H9 (cell line): ENCODE measurements around the gene SCYGR4. TPM values are rescaled to one million over a fixed set of nuclear protein-coding genes. Genes with fewer than 3 reads are reported as not detected.

Experiments
- DNase-seq: peaks from one replicate; pipeline ENCODE4 v3.0.0-alpha.2; 2017
- H2AFZ ChIP-seq: one replicate; pipeline ENCODE4 v1.6.1; 2013; ENCODE audit warnings: mild to moderate bottlenecking, low read length, control low read depth, moderate library complexity
- H2AK5ac ChIP-seq: 2 replicates; pipeline ENCODE4 v1.6.1; 2013; ENCODE audit warnings: low read length, control low read depth, mixed read lengths; ENCODE audit not compliant: insufficient read length
- H2BK120ac ChIP-seq: one replicate; pipeline ENCODE4 v1.6.1; 2013; ENCODE audit warnings: low read depth, mild to moderate bottlenecking, low read length, control low read depth, inconsistent platforms; ENCODE audit not compliant: poor library complexity, severe bottlenecking
- H2BK12ac ChIP-seq: 2 replicates; pipeline ENCODE4 v1.6.1; 2013; ENCODE audit warnings: low read length, control low read depth, mixed read lengths, low read depth; ENCODE audit not compliant: insufficient read length
- H2BK15ac ChIP-seq: 2 replicates; pipeline ENCODE4 v1.6.1; 2013; ENCODE audit warnings: low read depth, low read length, control low read depth
- H2BK20ac ChIP-seq: one replicate; pipeline ENCODE4 v1.6.1; 2013; ENCODE audit warnings: low read depth, mild to moderate bottlenecking, low read length, control low read depth, inconsistent platforms; ENCODE audit not compliant: poor library complexity, severe bottlenecking
- H2BK5ac ChIP-seq: 2 replicates; pipeline ENCODE4 v1.6.1; 2013; ENCODE audit warnings: low read length, control low read depth, mixed read lengths; ENCODE audit not compliant: insufficient read length
- H3K14ac ChIP-seq: 2 replicates; pipeline ENCODE4 v1.6.1; 2013; ENCODE audit warnings: low read length, control low read depth; ENCODE audit not compliant: insufficient read depth
- H3K18ac ChIP-seq: 2 replicates; pipeline ENCODE4 v1.6.1; 2013; ENCODE audit warnings: low read depth, mild to moderate bottlenecking, mixed read lengths, low read length, control low read depth; ENCODE audit not compliant: insufficient read length
- H3K23ac ChIP-seq: 2 replicates; pipeline ENCODE4 v1.6.1; 2013; ENCODE audit warnings: low read length, control low read depth, mixed read lengths, low read depth; ENCODE audit not compliant: insufficient read length
- H3K23me2 ChIP-seq: 2 replicates; pipeline ENCODE4 v1.6.1; 2013; ENCODE audit warnings: low read depth, mild to moderate bottlenecking, mixed read lengths, low read length, control low read depth; ENCODE audit not compliant: insufficient read length, poor library complexity, severe bottlenecking
- H3K27ac ChIP-seq: 2 replicates; pipeline ENCODE4 v1.5.1; 2013; ENCODE audit warnings: low read length, control low read depth, mixed read lengths, low read depth; ENCODE audit not compliant: insufficient read length
- H3K27me3 ChIP-seq: 2 replicates; pipeline ENCODE4 v1.6.1; 2013; ENCODE audit warnings: low read length, control low read depth, inconsistent platforms; ENCODE audit not compliant: insufficient read depth
- H3K4ac ChIP-seq: 2 replicates; pipeline ENCODE4 v1.6.1; 2013; ENCODE audit warnings: low read depth, mild to moderate bottlenecking, control low read depth, inconsistent platforms, low read length, moderate library complexity
- H3K4me1 ChIP-seq: 2 replicates; pipeline ENCODE4 v1.6.1; 2013; ENCODE audit warnings: low read length, control low read depth, inconsistent platforms; ENCODE audit not compliant: insufficient read depth
- H3K4me2 ChIP-seq: 2 replicates; pipeline ENCODE4 v1.6.1; 2013; ENCODE audit warnings: low read length, control low read depth, mixed read lengths; ENCODE audit not compliant: insufficient read length, insufficient read depth
- H3K56ac ChIP-seq: 2 replicates; pipeline ENCODE4 v1.6.1; 2013; ENCODE audit warnings: low read depth, mild to moderate bottlenecking, mixed read lengths, low read length, control low read depth; ENCODE audit not compliant: insufficient read length
- H3K79me1 ChIP-seq: 2 replicates; pipeline ENCODE4 v1.6.1; 2013; ENCODE audit warnings: low read depth, mild to moderate bottlenecking, moderate library complexity, low read length, control low read depth, inconsistent platforms; ENCODE audit not compliant: insufficient read depth, poor library complexity, severe bottlenecking
- H3K79me2 ChIP-seq: 2 replicates; pipeline ENCODE4 v1.6.1; 2013; ENCODE audit warnings: low read length, control low read depth, inconsistent platforms; ENCODE audit not compliant: insufficient read depth
- H3K9ac ChIP-seq: 2 replicates; pipeline ENCODE4 v1.6.1; 2013; ENCODE audit warnings: low read length, control low read depth, mixed read lengths; ENCODE audit not compliant: insufficient read length; ENCODE audit errors: extremely low read depth
- H3K9me3 ChIP-seq: one replicate; pipeline ENCODE4 v1.6.1; 2013; ENCODE audit warnings: low read depth, low read length, inconsistent platforms; ENCODE audit not compliant: control insufficient read depth
- H3T11ph ChIP-seq: one replicate; pipeline ENCODE4 v1.6.1; 2013; ENCODE audit warnings: mild to moderate bottlenecking, low read length, control low read depth, inconsistent platforms
- H4K20me1 ChIP-seq: one replicate; pipeline ENCODE4 v1.6.1; 2013; ENCODE audit not compliant: control insufficient read depth, insufficient read length, insufficient read depth
- H4K5ac ChIP-seq: 2 replicates; pipeline ENCODE4 v1.6.1; 2013; ENCODE audit warnings: low read depth, mild to moderate bottlenecking, mixed read lengths, low read length, control low read depth; ENCODE audit not compliant: insufficient read length
- H4K8ac ChIP-seq: replicated peaks from 2 replicates; pipeline ENCODE4 v1.6.1; 2013; ENCODE audit warnings: low read length, control low read depth, mixed read lengths, low read depth; ENCODE audit not compliant: insufficient read length
- H4K91ac ChIP-seq: 2 replicates; pipeline ENCODE4 v1.6.1; 2013; ENCODE audit warnings: low read depth, mild to moderate bottlenecking, moderate library complexity, mixed read lengths, low read length, control low read depth; ENCODE audit not compliant: insufficient read length
- H3K27ac Mint-ChIP-seq, 3 experiments: 2 replicates in 2 of 3; 3 replicates in 1 of 3; pipeline ENCODE4 v1.8.0; 2020 to 2021; ENCODE audit warnings: mixed read lengths in 3 of 3, mild to moderate bottlenecking in 1 of 3, moderate library complexity in 1 of 3
- H3K27me3 Mint-ChIP-seq: 2 replicates; pipeline ENCODE4 v1.8.0; 2021; ENCODE audit warnings: low read depth, mild to moderate bottlenecking, moderate library complexity, mixed read lengths
- H3K36me3 Mint-ChIP-seq, 3 experiments: 2 replicates in 2 of 3; 3 replicates in 1 of 3; pipeline ENCODE4 v1.8.0; 2020 to 2021; ENCODE audit warnings: low read depth in 3 of 3, mixed read lengths in 3 of 3; ENCODE audit not compliant: insufficient read depth in 1 of 3
- H3K4me1 Mint-ChIP-seq, 2 experiments: 2 replicates each; pipeline ENCODE4 v1.8.0; 2020; ENCODE audit warnings: mixed read lengths in 2 of 2
- H3K4me3 Mint-ChIP-seq, 2 experiments: 2 replicates in 1 of 2; 3 replicates in 1 of 2; pipeline ENCODE4 v1.8.0; 2020 to 2021; ENCODE audit warnings: mild to moderate bottlenecking in 2 of 2, mixed read lengths in 2 of 2, moderate library complexity in 1 of 2
- H3K9me3 Mint-ChIP-seq, 2 experiments: 2 replicates in 1 of 2; 3 replicates in 1 of 2; pipeline ENCODE4 v1.8.0; 2020; ENCODE audit warnings: mild to moderate bottlenecking in 2 of 2, mixed read lengths in 2 of 2, moderate library complexity in 1 of 2
- WGBS: extraction: QIAGEN DNeasy Blood & Tissue Kit; methylation state at CpG from one replicate; pipeline ENCODE4 v1.1.7; 2013; ENCODE audit warnings: missing lambda C conversion rate, low lambda C conversion rate, mixed read lengths; ENCODE audit not compliant: insufficient read length; ENCODE audit errors: extremely low coverage; 5-methylcytosine and 5-hydroxymethylcytosine counted together
- total RNA-seq: library from RNA; stranded (reverse); gene quantifications from 2 replicates; pipeline ENCODE4 v1.2.1, GENCODE V29; 2021
- TF ChIP-seq, protein P1 (sequence below): fragments of 200-600 bp; sonication (generic); conservative IDR thresholded peaks from 3 replicates; pipeline ENCODE4 v1.8.0; 2021; ENCODE audit warnings: antibody characterized with exemption, mild to moderate bottlenecking

Gene SCYGR4
- total RNA-seq, 1 experiment from 2014 or later: not detected

DNA sequence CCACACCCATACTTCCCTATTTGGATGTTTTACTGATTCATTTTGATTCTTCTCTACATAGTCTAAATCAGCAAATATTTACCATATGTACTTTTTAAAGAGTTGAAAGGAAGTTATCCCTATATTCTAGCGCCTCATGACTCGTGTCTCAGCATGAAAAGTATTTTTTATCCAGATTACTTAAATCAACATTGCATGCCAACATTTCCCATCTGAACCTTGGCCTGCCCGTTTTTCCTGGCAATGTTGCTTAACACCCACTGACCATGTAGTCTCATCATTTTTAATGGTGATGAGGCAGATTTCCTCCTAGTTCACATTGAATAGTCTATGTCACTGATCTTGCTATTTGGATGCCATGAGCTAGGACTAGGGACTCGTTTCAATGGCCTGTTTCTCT, 36.1 kb downstream of the SCYGR4 start:
- Histone ChIP-seq H3K9ac (no peak overlapping the region), H3K23ac (no peak overlapping the region), H4K5ac (no peak overlapping the region), H2BK5ac (no peak overlapping the region), H3K23me2 (no peaks in the 10 kb centered on the region), H2BK20ac (no peak overlapping the region), H4K20me1 (no peaks in the 10 kb centered on the region), H3T11ph (no peak overlapping the region), H3K4ac (no peak overlapping the region), H4K8ac (no peak overlapping the region), H2BK12ac (no peak overlapping the region), H3K27me3 (no peaks in the 10 kb centered on the region), H3K4me1 (no peaks in the 10 kb centered on the region), H2AFZ (no peak overlapping the region), H4K91ac (no peak overlapping the region), H3K79me2 (no peaks in the 10 kb centered on the region), H3K14ac (no peak overlapping the region), H2BK15ac (no peak overlapping the region), H3K56ac (no peak overlapping the region), H3K79me1 (no peaks in the 10 kb centered on the region), H2AK5ac (no peak overlapping the region), H3K9me3 (no peaks in the 10 kb centered on the region), H3K18ac (no peak overlapping the region), H3K4me2 (no peak overlapping the region), H3K27ac (no peak overlapping the region), H2BK120ac (no peak overlapping the region)
- Mint-ChIP-seq H3K36me3 (no peaks in the 10 kb centered on the region), H3K4me3 (no peak overlapping the region), H3K27ac (no peak overlapping the region), H3K4me1 (no peaks in the 10 kb centered on the region; a peak in 1 of 4 replicates), H3K9me3 (no peaks in the 10 kb centered on the region), H3K27me3 (no peaks in the 10 kb centered on the region)
- WGBS: no CpG with 5 or more reads among the region's 4 CpGs
- TF ChIP-seq, protein P1, sequence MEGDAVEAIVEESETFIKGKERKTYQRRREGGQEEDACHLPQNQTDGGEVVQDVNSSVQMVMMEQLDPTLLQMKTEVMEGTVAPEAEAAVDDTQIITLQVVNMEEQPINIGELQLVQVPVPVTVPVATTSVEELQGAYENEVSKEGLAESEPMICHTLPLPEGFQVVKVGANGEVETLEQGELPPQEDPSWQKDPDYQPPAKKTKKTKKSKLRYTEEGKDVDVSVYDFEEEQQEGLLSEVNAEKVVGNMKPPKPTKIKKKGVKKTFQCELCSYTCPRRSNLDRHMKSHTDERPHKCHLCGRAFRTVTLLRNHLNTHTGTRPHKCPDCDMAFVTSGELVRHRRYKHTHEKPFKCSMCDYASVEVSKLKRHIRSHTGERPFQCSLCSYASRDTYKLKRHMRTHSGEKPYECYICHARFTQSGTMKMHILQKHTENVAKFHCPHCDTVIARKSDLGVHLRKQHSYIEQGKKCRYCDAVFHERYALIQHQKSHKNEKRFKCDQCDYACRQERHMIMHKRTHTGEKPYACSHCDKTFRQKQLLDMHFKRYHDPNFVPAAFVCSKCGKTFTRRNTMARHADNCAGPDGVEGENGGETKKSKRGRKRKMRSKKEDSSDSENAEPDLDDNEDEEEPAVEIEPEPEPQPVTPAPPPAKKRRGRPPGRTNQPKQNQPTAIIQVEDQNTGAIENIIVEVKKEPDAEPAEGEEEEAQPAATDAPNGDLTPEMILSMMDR: no peak
- DNase-seq: no peak
